ENCODE results near the gene ZNF804A.
A peak's percentile ranks its signal among the peaks of the same experiment; 100 is the strongest.

Gene ZNF804A

DNA sequence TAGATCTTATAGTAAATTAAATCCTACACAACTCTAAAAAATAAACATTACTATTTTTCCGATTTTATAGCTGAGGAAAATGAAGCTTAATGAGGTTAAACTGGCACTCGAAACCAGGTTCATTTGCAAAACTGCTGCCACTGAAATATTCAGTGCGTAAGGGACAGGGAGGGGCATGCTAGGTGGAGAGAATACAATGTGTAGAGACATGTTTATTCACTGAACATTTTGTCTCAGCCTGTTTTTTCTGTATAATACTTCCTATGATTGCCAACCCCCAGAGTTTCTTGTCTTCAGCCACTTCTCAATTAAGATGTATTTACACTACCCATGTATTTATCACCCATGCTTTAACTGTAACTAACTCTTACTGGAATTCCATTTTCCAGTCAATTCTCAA lies 31.6 kb upstream of the ZNF804A start:
- no peak overlapping the region for H3K4me3 ChIP-seq (ENCODE audit: low read depth, low read length)
- DNase-seq (ENCODE audit: low read depth), result no peak
- TF ChIP-seq MYC (IDR thresholded peaks at IDR 0.05; ENCODE audit: low read depth, low read length) (no peak), POLR2A (IDR thresholded peaks at IDR 0.05; ENCODE audit: extremely low read depth, insufficient read length) (no peak)
- TF ChIP-seq, protein P1, sequence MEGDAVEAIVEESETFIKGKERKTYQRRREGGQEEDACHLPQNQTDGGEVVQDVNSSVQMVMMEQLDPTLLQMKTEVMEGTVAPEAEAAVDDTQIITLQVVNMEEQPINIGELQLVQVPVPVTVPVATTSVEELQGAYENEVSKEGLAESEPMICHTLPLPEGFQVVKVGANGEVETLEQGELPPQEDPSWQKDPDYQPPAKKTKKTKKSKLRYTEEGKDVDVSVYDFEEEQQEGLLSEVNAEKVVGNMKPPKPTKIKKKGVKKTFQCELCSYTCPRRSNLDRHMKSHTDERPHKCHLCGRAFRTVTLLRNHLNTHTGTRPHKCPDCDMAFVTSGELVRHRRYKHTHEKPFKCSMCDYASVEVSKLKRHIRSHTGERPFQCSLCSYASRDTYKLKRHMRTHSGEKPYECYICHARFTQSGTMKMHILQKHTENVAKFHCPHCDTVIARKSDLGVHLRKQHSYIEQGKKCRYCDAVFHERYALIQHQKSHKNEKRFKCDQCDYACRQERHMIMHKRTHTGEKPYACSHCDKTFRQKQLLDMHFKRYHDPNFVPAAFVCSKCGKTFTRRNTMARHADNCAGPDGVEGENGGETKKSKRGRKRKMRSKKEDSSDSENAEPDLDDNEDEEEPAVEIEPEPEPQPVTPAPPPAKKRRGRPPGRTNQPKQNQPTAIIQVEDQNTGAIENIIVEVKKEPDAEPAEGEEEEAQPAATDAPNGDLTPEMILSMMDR (IDR thresholded peaks at IDR 0.05; ENCODE audit: low read depth, low read length), result no peak
- TF ChIP-seq, protein P2, sequence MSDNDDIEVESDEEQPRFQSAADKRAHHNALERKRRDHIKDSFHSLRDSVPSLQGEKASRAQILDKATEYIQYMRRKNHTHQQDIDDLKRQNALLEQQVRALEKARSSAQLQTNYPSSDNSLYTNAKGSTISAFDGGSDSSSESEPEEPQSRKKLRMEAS (IDR thresholded peaks at IDR 0.05; ENCODE audit: low read depth, low read length), result no peak

DNA sequence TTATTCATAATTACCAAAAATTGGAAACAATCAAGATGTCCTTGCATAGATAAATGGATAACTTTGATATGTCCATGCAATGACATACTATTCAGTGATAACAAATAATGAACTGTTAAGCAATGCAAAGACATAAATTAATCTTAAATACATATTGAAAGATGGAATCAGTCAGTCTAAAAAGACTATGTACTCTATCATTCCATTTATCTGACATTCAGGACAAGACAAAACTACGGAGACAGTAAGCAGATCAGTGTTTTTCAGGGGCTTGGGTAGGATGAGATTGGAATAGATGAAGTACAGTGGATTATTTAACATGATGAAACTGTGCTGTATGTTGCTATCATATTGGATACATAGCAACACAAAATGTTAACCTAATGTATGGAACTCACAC lies 21.3 kb upstream of the ZNF804A start:
- no peak overlapping the region for H3K4me3 ChIP-seq (ENCODE audit: low read depth, low read length)
- DNase-seq (ENCODE audit: low read depth), result no peak
- TF ChIP-seq MYC (IDR thresholded peaks at IDR 0.05; ENCODE audit: low read depth, low read length), result no peak
- TF ChIP-seq, protein P2 (IDR thresholded peaks at IDR 0.05; ENCODE audit: low read depth, low read length), result no peak
- TF ChIP-seq POLR2A (IDR thresholded peaks at IDR 0.05; ENCODE audit: extremely low read depth, insufficient read length), result no peak
- TF ChIP-seq, protein P1 (IDR thresholded peaks at IDR 0.05; ENCODE audit: low read depth, low read length), result no peak

DNA sequence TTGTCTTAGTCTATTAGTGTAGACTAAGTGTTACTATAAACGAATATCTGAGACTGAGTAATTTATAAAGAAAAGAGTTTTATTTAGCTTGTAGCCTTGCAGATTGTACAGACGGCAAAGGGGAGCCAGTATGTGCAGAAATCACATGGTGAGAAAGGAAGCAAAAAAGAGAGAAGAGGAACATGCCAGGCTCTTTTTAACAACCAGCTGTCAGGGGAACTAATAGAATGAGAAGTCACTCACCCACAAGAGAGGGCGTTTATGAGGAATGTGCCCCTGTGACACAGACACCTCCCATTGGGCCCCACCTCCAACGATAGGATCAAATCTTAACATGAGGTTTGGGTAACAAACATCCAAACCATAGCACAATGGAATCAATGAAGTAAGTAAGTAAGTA lies 20.6 kb upstream of the ZNF804A start:
- DNase-seq (ENCODE audit: low read depth), result peak; percentile 32
- TF ChIP-seq MYC (IDR thresholded peaks at IDR 0.05; ENCODE audit: low read depth, low read length), result no peak
- TF ChIP-seq, protein P2 (IDR thresholded peaks at IDR 0.05; ENCODE audit: low read depth, low read length), result no peak
- TF ChIP-seq, protein P1 (IDR thresholded peaks at IDR 0.05; ENCODE audit: low read depth, low read length), result no peak
- TF ChIP-seq POLR2A (IDR thresholded peaks at IDR 0.05; ENCODE audit: extremely low read depth, insufficient read length), result no peak
- H3K4me3 ChIP-seq (ENCODE audit: low read depth, low read length), result no peak overlapping the region

DNA sequence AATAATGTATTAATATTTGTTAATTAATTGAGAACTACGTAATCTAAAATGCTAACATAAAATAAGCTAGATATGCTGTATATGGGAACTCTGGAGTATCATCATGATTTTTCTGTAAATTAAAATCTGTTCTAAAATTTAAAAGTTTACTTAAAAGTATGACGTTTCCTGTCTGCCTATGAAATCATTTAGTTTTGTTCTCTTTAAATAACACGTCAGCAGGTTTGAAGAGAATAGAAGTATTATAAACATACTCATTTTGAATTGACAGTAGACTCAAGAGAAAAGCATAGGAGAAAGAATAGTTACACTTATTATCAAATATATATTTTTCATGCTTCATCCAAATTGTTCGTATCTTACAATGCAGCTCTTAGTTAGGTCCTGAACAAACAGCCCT lies 19.1 kb upstream of the ZNF804A start:
- no peak overlapping the region for H3K4me3 ChIP-seq (ENCODE audit: low read depth, low read length)
- DNase-seq (ENCODE audit: low read depth), result no peak
- TF ChIP-seq MYC (IDR thresholded peaks at IDR 0.05; ENCODE audit: low read depth, low read length) (no peak), POLR2A (IDR thresholded peaks at IDR 0.05; ENCODE audit: extremely low read depth, insufficient read length) (no peak)
- TF ChIP-seq, protein P1 (IDR thresholded peaks at IDR 0.05; ENCODE audit: low read depth, low read length), result no peak
- TF ChIP-seq, protein P2 (IDR thresholded peaks at IDR 0.05; ENCODE audit: low read depth, low read length), result no peak

DNA sequence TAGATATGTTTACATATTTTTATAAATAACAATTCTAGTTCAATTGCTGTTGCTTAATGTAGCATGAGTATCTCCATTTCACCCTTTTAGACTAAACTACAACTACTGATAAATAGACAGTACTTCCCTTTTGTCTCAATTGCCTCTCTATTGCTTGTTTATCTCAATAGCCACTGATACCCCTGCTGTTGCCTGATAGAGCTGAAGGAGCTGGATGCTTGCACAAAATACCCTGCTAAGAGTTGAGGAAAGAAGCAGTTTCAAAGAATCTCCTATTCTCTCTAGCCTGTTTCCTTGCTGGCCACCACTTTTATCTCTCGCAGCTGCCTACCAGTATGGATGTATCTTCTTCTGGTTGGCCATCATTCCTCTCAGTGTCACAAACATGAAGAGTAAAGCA lies 16.9 kb upstream of the ZNF804A start:
- no peak for DNase-seq (ENCODE audit: low read depth)
- no peak overlapping the region for H3K4me3 ChIP-seq (ENCODE audit: low read depth, low read length)
- TF ChIP-seq, protein P2 (IDR thresholded peaks at IDR 0.05; ENCODE audit: low read depth, low read length), result no peak
- no peak for TF ChIP-seq POLR2A (IDR thresholded peaks at IDR 0.05; ENCODE audit: extremely low read depth, insufficient read length)

DNA sequence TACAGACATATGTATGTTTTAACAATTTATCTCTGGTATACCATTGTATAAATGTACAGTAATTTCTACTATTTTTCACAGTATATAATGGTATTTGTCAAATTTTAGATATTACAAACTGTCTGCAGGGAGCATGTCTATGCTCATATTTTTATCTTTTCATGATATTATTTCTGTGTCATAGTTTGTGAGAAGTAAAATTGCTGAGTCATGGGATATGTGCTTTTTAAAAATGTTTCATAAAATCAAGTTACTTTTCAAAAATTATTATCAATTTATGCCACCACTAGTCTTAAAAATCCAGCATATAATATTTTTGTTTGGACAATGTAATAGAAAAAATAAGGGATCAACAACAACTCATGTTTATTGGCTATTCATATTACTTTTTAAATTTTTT lies 9.1 kb upstream of the ZNF804A start:
- no peak for DNase-seq (ENCODE audit: low read depth)
- H3K4me3 ChIP-seq (ENCODE audit: low read depth, low read length), result no peak overlapping the region
- TF ChIP-seq, protein P1 (IDR thresholded peaks at IDR 0.05; ENCODE audit: low read depth, low read length), result no peak
- TF ChIP-seq MYC (IDR thresholded peaks at IDR 0.05; ENCODE audit: low read depth, low read length) (no peak), POLR2A (IDR thresholded peaks at IDR 0.05; ENCODE audit: extremely low read depth, insufficient read length) (no peak)
- TF ChIP-seq, protein P2 (IDR thresholded peaks at IDR 0.05; ENCODE audit: low read depth, low read length), result no peak
